SU-DHL-6 (cell line): ENCODE data around the gene ICAM1.

Experiments
- H2AFZ ChIP-seq: fragments of 200-600 bp; sonication (generic); 2 replicates; pipeline ENCODE4 v1.6.1; 2014; ENCODE audit warnings: low read depth, mild to moderate bottlenecking, moderate library complexity, mixed read lengths, antibody characterized with exemption, low read length; ENCODE audit not compliant: severe bottlenecking
- H3F3A ChIP-seq: fragments of 200-600 bp; shearing (Covaris generic); 2 replicates; pipeline ENCODE4 v1.6.0; 2016; ENCODE audit warnings: antibody characterized with exemption, mild to moderate bottlenecking; ENCODE audit not compliant: insufficient read depth
- H3K27ac ChIP-seq: fragments of 200-600 bp; sonication (generic); 2 replicates; pipeline ENCODE4 v1.5.1; 2016; ENCODE audit warnings: low read depth, mild to moderate bottlenecking, low read length, moderate library complexity, mixed read lengths
- H3K27me3 ChIP-seq: fragments of 200-600 bp; sonication (generic), shearing (Covaris generic); 2 replicates; pipeline ENCODE4 v1.6.0; 2014; ENCODE audit warnings: mild to moderate bottlenecking, low read length
- H3K36me3 ChIP-seq: fragments of 200-600 bp; sonication (generic); 2 replicates; pipeline ENCODE4 v1.6.1; 2014; ENCODE audit warnings: mild to moderate bottlenecking, low read length, mixed read lengths
- H3K4me2 ChIP-seq: fragments of 300-600, 200-600 bp; shearing (Covaris generic), sonication (generic); 2 replicates; pipeline ENCODE4 v1.6.0; 2014; ENCODE audit warnings: low read length, low read depth, mild to moderate bottlenecking; ENCODE audit not compliant: poor library complexity, severe bottlenecking
- H3K4me3 ChIP-seq: fragments of 200-600 bp; sonication (generic); 2 replicates; pipeline ENCODE4 v1.5.1; 2014; ENCODE audit warnings: antibody characterized with exemption, low read length, mild to moderate bottlenecking, mixed read lengths; ENCODE audit not compliant: insufficient read depth, poor library complexity, severe bottlenecking
- H3K79me2 ChIP-seq: fragments of 200-600 bp; sonication (generic); 2 replicates; pipeline ENCODE4 v1.6.1; 2014; ENCODE audit warnings: mild to moderate bottlenecking, low read length, moderate library complexity; ENCODE audit not compliant: insufficient read depth
- H3K9ac ChIP-seq: fragments of 200-600 bp; sonication (generic); 2 replicates; pipeline ENCODE4 v1.7.0; 2014; ENCODE audit warnings: mild to moderate bottlenecking, low read length
- H3K9me2 ChIP-seq: fragments of 200-600 bp; sonication (generic); replicated peaks from 2 replicates; pipeline ENCODE4 v1.6.1; 2014; ENCODE audit warnings: low read length; ENCODE audit not compliant: insufficient read depth
- H3K9me3 ChIP-seq: fragments of 200-600 bp; sonication (generic); 2 replicates; pipeline ENCODE4 v1.6.1; 2014; ENCODE audit warnings: low read length, mixed read lengths; ENCODE audit not compliant: insufficient read depth
- H4K20me1 ChIP-seq: fragments of 200-600 bp; sonication (generic); 2 replicates; pipeline ENCODE4 v1.6.1; 2014; ENCODE audit warnings: low read depth, mild to moderate bottlenecking, antibody characterized with exemption, low read length, moderate library complexity, mixed read lengths
- EZH2phosphoT487 ChIP-seq: fragments of 200-600 bp; sonication (generic), shearing (Covaris generic); conservative IDR thresholded peaks from 2 replicates; pipeline ENCODE4 v1.6.1; 2018; ENCODE audit warnings: mild to moderate bottlenecking, antibody characterized with exemption, low read length, moderate library complexity, mixed read lengths
- TF ChIP-seq, protein P1 (sequence below): fragments of 200-600 bp; sonication (generic); IDR thresholded peaks from one replicate; pipeline ENCODE4 v1.5.1; 2017; ENCODE audit warnings: antibody characterized with exemption, mild to moderate bottlenecking, low read length, moderate library complexity; ENCODE audit not compliant: insufficient read depth, poor library complexity, severe bottlenecking

The ICAM1 gene

GRCh38 chr19:10268071-10268470, 2.8 kb upstream of the ICAM1 start:
- no peak overlapping the region for H2AFZ ChIP-seq
- peaks cover 17% of the 10 kb centered on the region for H3F3A ChIP-seq
- no peaks in the 10 kb centered on the region for H3K9me2 ChIP-seq
- H4K20me1 ChIP-seq = no peaks in the 10 kb centered on the region
- H3K4me2 ChIP-seq = no peak overlapping the region
- no peaks in the 10 kb centered on the region for H3K9me3 ChIP-seq
- H3K27me3 ChIP-seq = no peaks in the 10 kb centered on the region
- peaks cover 18% of the 10 kb centered on the region; the same call in 1 of the 2 replicates for H3K79me2 ChIP-seq
- no peak overlapping the region for H3K9ac ChIP-seq
- no peak overlapping the region for H3K4me3 ChIP-seq
- no peak overlapping the region for H3K27ac ChIP-seq
- TF ChIP-seq, protein P1, sequence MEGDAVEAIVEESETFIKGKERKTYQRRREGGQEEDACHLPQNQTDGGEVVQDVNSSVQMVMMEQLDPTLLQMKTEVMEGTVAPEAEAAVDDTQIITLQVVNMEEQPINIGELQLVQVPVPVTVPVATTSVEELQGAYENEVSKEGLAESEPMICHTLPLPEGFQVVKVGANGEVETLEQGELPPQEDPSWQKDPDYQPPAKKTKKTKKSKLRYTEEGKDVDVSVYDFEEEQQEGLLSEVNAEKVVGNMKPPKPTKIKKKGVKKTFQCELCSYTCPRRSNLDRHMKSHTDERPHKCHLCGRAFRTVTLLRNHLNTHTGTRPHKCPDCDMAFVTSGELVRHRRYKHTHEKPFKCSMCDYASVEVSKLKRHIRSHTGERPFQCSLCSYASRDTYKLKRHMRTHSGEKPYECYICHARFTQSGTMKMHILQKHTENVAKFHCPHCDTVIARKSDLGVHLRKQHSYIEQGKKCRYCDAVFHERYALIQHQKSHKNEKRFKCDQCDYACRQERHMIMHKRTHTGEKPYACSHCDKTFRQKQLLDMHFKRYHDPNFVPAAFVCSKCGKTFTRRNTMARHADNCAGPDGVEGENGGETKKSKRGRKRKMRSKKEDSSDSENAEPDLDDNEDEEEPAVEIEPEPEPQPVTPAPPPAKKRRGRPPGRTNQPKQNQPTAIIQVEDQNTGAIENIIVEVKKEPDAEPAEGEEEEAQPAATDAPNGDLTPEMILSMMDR = no peak
- no peak for TF ChIP-seq EZH2phosphoT487
- no peaks in the 10 kb centered on the region for H3K36me3 ChIP-seq

DNA sequence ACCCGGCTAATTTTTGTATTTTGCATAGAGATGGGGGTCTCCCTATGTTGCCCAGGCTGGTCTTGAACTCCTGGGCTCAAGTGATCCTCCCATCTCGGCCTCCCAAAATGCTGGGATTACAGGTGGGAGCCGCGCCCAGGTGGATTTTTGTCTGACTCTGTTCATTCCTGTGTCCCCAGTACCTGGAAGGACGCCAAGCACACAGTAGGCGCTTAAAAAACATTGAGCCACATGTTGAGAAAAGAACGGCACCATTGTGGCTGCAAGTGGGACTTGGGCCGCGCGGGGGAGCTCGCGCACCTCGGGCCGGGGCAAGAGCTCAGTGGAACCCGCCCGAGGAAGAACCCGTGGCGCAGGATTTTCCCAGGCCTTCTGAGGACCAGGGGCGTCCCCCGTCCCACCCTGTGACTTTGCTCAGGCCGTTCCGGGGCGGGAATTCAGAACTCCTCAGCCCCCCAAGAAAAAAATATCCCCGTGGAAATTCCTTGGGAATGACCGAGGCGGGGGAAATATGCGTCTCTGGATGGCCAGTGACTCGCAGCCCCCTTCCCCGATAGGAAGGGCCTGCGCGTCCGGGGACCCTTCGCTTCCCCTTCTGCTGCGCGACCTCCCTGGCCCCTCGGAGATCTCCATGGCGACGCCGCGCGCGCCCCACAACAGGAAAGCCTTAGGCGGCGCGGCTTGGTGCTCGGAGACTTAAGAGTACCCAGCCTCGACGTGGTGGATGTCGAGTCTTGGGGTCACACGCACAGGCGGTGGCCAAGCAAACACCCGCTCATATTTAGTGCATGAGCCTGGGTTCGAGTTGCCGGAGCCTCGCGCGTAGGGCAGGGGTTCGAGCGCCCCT, 1.4 kb upstream of the ICAM1 start:
- H3K27me3 ChIP-seq = no peaks in the 10 kb centered on the region
- no peaks in the 10 kb centered on the region for H3K9me3 ChIP-seq
- H3K36me3 ChIP-seq = no peaks in the 10 kb centered on the region
- peak overlapping the region; percentile 93 for H3K27ac ChIP-seq
- H3K4me3 ChIP-seq = peak overlapping the region; percentile 15
- H4K20me1 ChIP-seq = no peaks in the 10 kb centered on the region
- H3K9ac ChIP-seq = peak overlapping the region; percentile 79
- H3F3A ChIP-seq = peaks cover 17% of the 10 kb centered on the region
- no peak for TF ChIP-seq EZH2phosphoT487
- TF ChIP-seq, protein P1 = peak; percentile 79
- H3K4me2 ChIP-seq = peak overlapping the region; percentile 95
- H3K79me2 ChIP-seq = peaks cover 18% of the 10 kb centered on the region; the same call in 1 of the 2 replicates
- no peaks in the 10 kb centered on the region for H3K9me2 ChIP-seq
- peak overlapping the region; percentile 66 for H2AFZ ChIP-seq

DNA sequence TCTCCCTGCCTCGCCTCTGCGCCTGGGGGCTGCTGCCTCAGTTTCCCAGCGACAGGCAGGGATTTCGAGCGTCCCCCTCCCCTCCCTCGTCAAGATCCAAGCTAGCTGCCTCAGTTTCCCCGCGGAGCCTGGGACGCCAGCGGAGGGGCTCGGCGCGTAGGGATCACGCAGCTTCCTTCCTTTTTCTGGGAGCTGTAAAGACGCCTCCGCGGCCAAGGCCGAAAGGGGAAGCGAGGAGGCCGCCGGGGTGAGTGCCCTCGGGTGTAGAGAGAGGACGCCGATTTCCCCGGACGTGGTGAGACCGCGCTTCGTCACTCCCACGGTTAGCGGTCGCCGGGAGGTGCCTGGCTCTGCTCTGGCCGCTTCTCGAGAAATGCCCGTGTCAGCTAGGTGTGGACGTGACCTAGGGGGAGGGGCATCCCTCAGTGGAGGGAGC, 722 bp upstream of the ICAM1 start:
- Histone ChIP-seq H3F3A (peaks cover 17% of the 10 kb centered on the region), H3K79me2 (peaks cover 18% of the 10 kb centered on the region; the same call in 1 of the 2 replicates), H3K36me3 (no peaks in the 10 kb centered on the region), H3K9me2 (no peaks in the 10 kb centered on the region), H3K27ac (peak overlapping the region; percentile 93), H4K20me1 (no peaks in the 10 kb centered on the region), H3K4me3 (peak overlapping the region; percentile 71), H3K9me3 (no peaks in the 10 kb centered on the region), H3K9ac (peak overlapping the region; percentile 79), H3K27me3 (no peaks in the 10 kb centered on the region), H2AFZ (peak overlapping the region; percentile 28), H3K4me2 (peak overlapping the region; percentile 95)
- TF ChIP-seq, protein P1 = no peak
- no peak for TF ChIP-seq EZH2phosphoT487
